Body of pancreas (tissue), 4 donors: ENCODE measurements around the gene WWTR1. TPM values are rescaled to one million over a fixed set of nuclear protein-coding genes. Genes with fewer than 3 reads are reported as not detected.

Experiments
- ATAC-seq: fragments of 150-250 bp; one replicate; pipeline ENCODE4 v1.9.1; 2016
- DNase-seq, 4 donors: peaks; one replicate each; pipeline ENCODE4 v3.0.0-alpha.2; 2019
- H3K27ac ChIP-seq, 4 donors: fragments of 200-600 bp; sonication (generic); 1 replicate in 3 of 4; 2 replicates in 1 of 4; pipeline versions ENCODE4 v1.5.1 to v1.6.1; 2016 to 2019; ENCODE audit warnings: mild to moderate bottlenecking in 1 of 4, mixed read lengths in 1 of 4, moderate library complexity in 1 of 4
- H3K27me3 ChIP-seq, 2 donors: fragments of 200-600 bp; sonication (generic); one replicate each; pipeline ENCODE4 v1.6.0; 2016; ENCODE audit warnings: mild to moderate bottlenecking in 1 of 2
- H3K36me3 ChIP-seq, 2 donors: fragments of 200-600 bp; sonication (generic); replicated peaks in 1 of 2; 2 replicates each; pipeline ENCODE4 v1.5.1; 2016; ENCODE audit warnings: low read depth in 2 of 2; ENCODE audit not compliant: insufficient read depth in 1 of 2
- H3K4me1 ChIP-seq: fragments of 200-600 bp; sonication (generic); one replicate; pipeline ENCODE4 v1.6.0; 2016
- H3K4me3 ChIP-seq, 2 donors: fragments of 200-600 bp; sonication (generic); 1 replicate in 1 of 2; 2 replicates in 1 of 2; pipeline ENCODE4 v1.5.1; 2016 to 2019
- H3K9me3 ChIP-seq, 3 donors: fragments of 200-600 bp; sonication (generic); 1 replicate in 2 of 3; 2 replicates in 1 of 3; pipeline ENCODE4 v1.5.1; 2016
- CTCF ChIP-seq, 7 experiments: fragments of 450-650 bp in 4 of 7; fragments of 200-600 bp in 3 of 7; sonication (generic) in 3 of 7; IDR thresholded peaks; one replicate each; pipeline ENCODE4 v1.5.1; 2016 to 2019; ENCODE audit warnings: antibody characterized with exemption in 7 of 7
- POLR2A ChIP-seq, 3 donors: fragments of 450-650 bp; IDR thresholded peaks; one replicate each; pipeline ENCODE4 v1.6.1; 2016; ENCODE audit warnings: antibody characterized with exemption in 3 of 3, mild to moderate bottlenecking in 2 of 3
- WGBS, 2 donors: methylation state at CpG; one replicate each; pipeline ENCODE4 v1.1.5; 2017; 5-methylcytosine and 5-hydroxymethylcytosine counted together
- intact Hi-C: fragments of 100-400 bp; cut with DNase I; formaldehyde crosslinking; loops from one replicate; pipeline ENCODE4 v1.15.1; 2023
- total RNA-seq, 2 donors: library from RNA; depleted of rRNA; stranded (reverse); fragments of >200 nt; gene quantifications; one replicate each; pipeline ENCODE4 v1.1.0, GENCODE V29; 2016

Gene WWTR1
- total RNA-seq, 2 donors from 2014 or later, result 46.2 to 64.3 TPM

- Histone ChIP-seq H3K27ac (peak overlapping the region in 3 of 4 donors; percentile 91 to 95 (median 93)), H3K4me1 (peaks cover 15% of the 10 kb centered on the region), H3K27me3 (no peaks in the 10 kb centered on the region), H3K36me3 (no peaks in the 10 kb centered on the region), H3K4me3 (peak overlapping the region; percentile 10 to 81), H3K9me3 (no peaks in the 10 kb centered on the region)
- ATAC-seq, result no peak
- intact Hi-C loops, result no loop called here
- no peak for DNase-seq
- TF ChIP-seq CTCF (IDR thresholded peaks at IDR 0.05) (no peak), POLR2A (IDR thresholded peaks at IDR 0.05) (no peak)
- WGBS, 2 donors, result 39 to 67% methylated on average over 2 of the region's 2 CpGs
Measured at GRCh38 chr3:149655826-149656574, 1.8 kb downstream of the WWTR1 start.

- TF ChIP-seq CTCF (IDR thresholded peaks at IDR 0.05) (no peak), POLR2A (IDR thresholded peaks at IDR 0.05) (no peak)
- peaks cover 23% of the 10 kb centered on the region for H3K4me1 ChIP-seq
- H3K36me3 ChIP-seq, result no peaks in the 10 kb centered on the region
- intact Hi-C loops, result no loop called here
- no peaks in the 10 kb centered on the region for H3K9me3 ChIP-seq
- no peaks in the 10 kb centered on the region for H3K27me3 ChIP-seq
- DNase-seq (no peak), ATAC-seq (no peak)
- H3K4me3 ChIP-seq, result no peak overlapping the region
- peak overlapping the region in 1 of 4 donors; percentile 10 for H3K27ac ChIP-seq
Measured at GRCh38 chr3:149654188-149654601, 3.6 kb downstream of the WWTR1 start.

GRCh38 chr3:149653564-149653963, 4.3 kb downstream of the WWTR1 start:
- Histone ChIP-seq H3K9me3 (no peaks in the 10 kb centered on the region), H3K4me1 (peaks cover 22% of the 10 kb centered on the region), H3K27me3 (no peaks in the 10 kb centered on the region), H3K4me3 (no peak overlapping the region), H3K27ac (peak overlapping the region in 1 of 4 donors; percentile 26), H3K36me3 (no peaks in the 10 kb centered on the region)
- intact Hi-C loops, result no loop called here
- no peak for DNase-seq
- no peak for ATAC-seq
- TF ChIP-seq CTCF (IDR thresholded peaks at IDR 0.05) (no peak), POLR2A (IDR thresholded peaks at IDR 0.05) (no peak)
- WGBS, 2 donors, result 56 to 62% methylated on average over 2 of the region's 2 CpGs

- TF ChIP-seq POLR2A (IDR thresholded peaks at IDR 0.05), result no peak
- TF ChIP-seq CTCF (IDR thresholded peaks at IDR 0.05), result no peak
- Histone ChIP-seq H3K27me3 (no peaks in the 10 kb centered on the region), H3K4me3 (no peak overlapping the region), H3K4me1 (peaks cover 24% of the 10 kb centered on the region), H3K27ac (no peak overlapping the region), H3K9me3 (no peaks in the 10 kb centered on the region), H3K36me3 (no peaks in the 10 kb centered on the region)
- DNase-seq (no peak), ATAC-seq (no peak)
- intact Hi-C loops, result no loop called here
- 96 to 97% methylated on average over 1 of the region's 1 CpG for WGBS, 2 donors
Measured at GRCh38 chr3:149653136-149653535, 4.7 kb downstream of the WWTR1 start.

GRCh38 chr3:149650828-149651227, 7.0 kb downstream of the WWTR1 start:
- peaks cover 24% of the 10 kb centered on the region for H3K4me1 ChIP-seq

More at GRCh38 chr3:149650828-149651227, 7.0 kb downstream of the WWTR1 start:
- intact Hi-C loops, result no loop called here
- ATAC-seq (no peak), DNase-seq (no peak)
- Histone ChIP-seq H3K36me3 (no peaks in the 10 kb centered on the region), H3K9me3 (no peaks in the 10 kb centered on the region), H3K27me3 (no peaks in the 10 kb centered on the region), H3K27ac (no peak overlapping the region), H3K4me3 (no peak overlapping the region)
- WGBS, 2 donors, result 92 to 100% methylated on average over 1 of the region's 1 CpG
- no peak for TF ChIP-seq POLR2A (IDR thresholded peaks at IDR 0.05)
- no peak for TF ChIP-seq CTCF (IDR thresholded peaks at IDR 0.05)
